GM12878 (cell line): ENCODE data around the gene INTS2. TPM values are rescaled to one million over a fixed set of nuclear protein-coding genes. Genes with fewer than 3 reads are reported as not detected.

Experiments used
- ATAC-seq: fragments of 200-7000 bp; cut with Tn5 transposase; 3 replicates; pipeline ENCODE4 v1.9.1; 2020; ENCODE audit warnings: mild to moderate bottlenecking, moderate library complexity
- BruUV-seq: library from RNA; stranded (reverse); fragments of 400-500 nt; replicated peaks from 2 replicates; lab custom pipeline; 2021; lab: Mats Ljungman, UMichigan
- CTCF ChIA-PET: fragments of 300-600 bp; sonication (Branson Sonifier 250); formaldehyde crosslinking; extraction: SDS; loops from one replicate; lab custom pipeline; 2021; ENCODE audit warnings: inconsistent platforms; lab: Yijun Ruan, JAX
- POLR2A ChIA-PET: fragments of 350-600 bp; formaldehyde crosslinking; extraction: SDS; loops from one replicate; lab custom pipeline; 2021; ENCODE audit warnings: inconsistent platforms; lab: Charles Lee
- RAD21 ChIA-PET: fragments of 300-600 bp; sonication (Branson Sonifier 250); formaldehyde crosslinking; loops from one replicate; lab custom pipeline; 2023; ENCODE audit warnings: antibody characterized with exemption; ENCODE audit not compliant: unreplicated experiment; lab: Charles Lee
- SMC1A ChIA-PET: fragments of 300-600 bp; sonication (Branson Sonifier 250); formaldehyde crosslinking; loops from one replicate; lab custom pipeline; 2023; ENCODE audit not compliant: unreplicated experiment, uncharacterized antibody; lab: Charles Lee
- DNase-seq: peaks from one replicate; pipeline ENCODE4 v3.0.0-alpha.2; 2011; ENCODE audit warnings: low read depth, low spot score
- FAIRE-seq: peaks from 3 replicates; lab custom pipeline; 2011; peaks lifted over from hg19 to GRCh38; lab: Jason Lieb, UNC
- H2AFZ ChIP-seq: 2 replicates; pipeline ENCODE4 v1.6.0; 2011; ENCODE audit warnings: low read depth, low read length, control low read depth; ENCODE audit not compliant: control insufficient read depth
- H3K27ac ChIP-seq: 2 replicates; pipeline ENCODE4 v1.5.1; 2011; ENCODE audit warnings: control low read depth; ENCODE audit not compliant: control insufficient read depth, insufficient read depth
- H3K27me3 ChIP-seq, 2 experiments: replicated peaks in 1 of 2; 2 replicates each; pipeline versions ENCODE4 v1.6.0 to v1.6.1; 2011; ENCODE audit warnings: low read length in 1 of 2; ENCODE audit not compliant: control insufficient read depth in 2 of 2, insufficient read depth in 2 of 2
- H3K36me3 ChIP-seq, 2 experiments: 2 replicates each; pipeline ENCODE4 v1.5.1; 2011; ENCODE audit warnings: low read length in 1 of 2; ENCODE audit not compliant: control insufficient read depth in 2 of 2, insufficient read depth in 2 of 2
- H3K4me1 ChIP-seq: 2 replicates; pipeline ENCODE4 v1.6.1; 2011; ENCODE audit warnings: mild to moderate bottlenecking, low read length, moderate library complexity, mixed read lengths; ENCODE audit not compliant: control insufficient read depth, insufficient read depth
- H3K4me2 ChIP-seq: 2 replicates; pipeline ENCODE4 v1.6.0; 2011; ENCODE audit warnings: control low read depth; ENCODE audit not compliant: control insufficient read depth, insufficient read depth
- H3K4me3 ChIP-seq: fragments of 200-600 bp; sonication (generic); 2 replicates; pipeline ENCODE4 v1.5.1; 2016
- H3K79me2 ChIP-seq: 2 replicates; pipeline ENCODE4 v1.6.0; 2011; ENCODE audit warnings: low read length; ENCODE audit not compliant: control insufficient read depth, insufficient read depth
- H3K9ac ChIP-seq: 2 replicates; pipeline ENCODE4 v1.8.0; 2011; ENCODE audit warnings: low read length, control low read depth, mixed read lengths; ENCODE audit not compliant: control insufficient read depth, insufficient read depth
- H3K9me3 ChIP-seq: replicated peaks from 3 replicates; pipeline ENCODE4 v1.5.1; 2011; ENCODE audit warnings: mild to moderate bottlenecking, low read length; ENCODE audit not compliant: control insufficient read depth, insufficient read depth
- H4K20me1 ChIP-seq: 2 replicates; pipeline ENCODE4 v1.6.0; 2011; ENCODE audit not compliant: control insufficient read depth, insufficient read depth
- KLF5 ChIP-seq: fragments of 450-650 bp; IDR thresholded peaks from 2 replicates; pipeline ENCODE4 v1.6.1; 2014; ENCODE audit warnings: mild to moderate bottlenecking; ENCODE audit not compliant: partially characterized antibody
- NFIC ChIP-seq: IDR thresholded peaks from 2 replicates; pipeline ENCODE4 v1.6.1; 2012; ENCODE audit warnings: low read depth, mild to moderate bottlenecking, inconsistent platforms, low read length, moderate library complexity
- NRF1 ChIP-seq: conservative IDR thresholded peaks from 2 replicates; pipeline ENCODE4 v1.6.1; 2011; ENCODE audit warnings: mild to moderate bottlenecking, low read depth, low read length, improper control_type of control experiment
- RFX5 ChIP-seq: IDR thresholded peaks from 2 replicates; pipeline ENCODE4 v1.6.1; 2011; ENCODE audit warnings: low read depth, low read length, improper control_type of control experiment
- SUPT20H ChIP-seq: IDR thresholded peaks from 2 replicates; pipeline ENCODE4 v1.6.1; 2011; ENCODE audit warnings: low read depth, mild to moderate bottlenecking, low read length, moderate library complexity, borderline replicate concordance; ENCODE audit not compliant: control insufficient read depth
- TCF3 ChIP-seq: IDR thresholded peaks from 2 replicates; pipeline ENCODE4 v1.6.1; 2012; ENCODE audit warnings: low read depth, mild to moderate bottlenecking, low read length, borderline replicate concordance; ENCODE audit not compliant: insufficient read depth
- WGBS: methylation state at CpG from one replicate; pipeline ENCODE4 v1.1.6; 2016; ENCODE audit warnings: low lambda C conversion rate; ENCODE audit not compliant: insufficient replicate concordance, insufficient coverage; ENCODE audit errors: missing lambda C conversion rate; 5-methylcytosine and 5-hydroxymethylcytosine counted together
- in situ Hi-C: fragments of 300-500 bp; cut with MboI; formaldehyde crosslinking; loops from 9 replicates; pipeline ENCODE4 v1.14.3; 2018; ENCODE audit warnings: mixed read lengths
- intact Hi-C: fragments of 100-400 bp; cut with micrococcal nuclease; formaldehyde crosslinking; loops from one replicate; pipeline ENCODE4 v1.14.2; 2022; ENCODE audit not compliant: unreplicated experiment
- polyA plus RNA-seq, 11 experiments: library from polyadenylated mRNA; depleted of rRNA in 4 of 11; unstranded in 6 of 11; stranded (reverse) in 5 of 11; fragments of >200 nt; fragmentation: Nextera tagmentation in 4 of 11; fragmentation: Illumina TruSeq in 1 of 11; extraction: Ambion mirVana in 4 of 11; extraction: Trizol in 1 of 11; gene quantifications; 1 replicate in 1 of 11; 2 replicates in 10 of 11; pipeline versions ENCODE4 v1.2.1 to v1.2.3, GENCODE V29; 2011 to 2016; ENCODE audit warnings: inconsistent platforms in 2 of 11, missing spikeins in 2 of 11, low read depth in 1 of 11
- total RNA-seq, 4 experiments: library from RNA; depleted of rRNA in 3 of 4; stranded (reverse); fragments of >200 nt in 3 of 4; fragmentation: Illumina TruSeq in 1 of 4; extraction: Trizol in 1 of 4; gene quantifications; 2 replicates each; pipeline versions ENCODE4 v1.2.1 to v1.2.3, GENCODE V29; 2013 to 2021
- TF ChIP-seq, protein P1 (sequence below): IDR thresholded peaks from 2 replicates; pipeline ENCODE4 v1.6.1; 2012; ENCODE audit warnings: low read length, inconsistent platforms
- TF ChIP-seq, protein P2 (sequence below): fragments of 450-650 bp; IDR thresholded peaks from 2 replicates; pipeline ENCODE4 v1.6.1; 2018; ENCODE audit warnings: mild to moderate bottlenecking, low read depth, moderate library complexity; ENCODE audit not compliant: partially characterized antibody
- TF ChIP-seq, protein P3 (sequence below): IDR thresholded peaks from 2 replicates; pipeline ENCODE4 v1.6.1; 2011; ENCODE audit warnings: borderline replicate concordance, low read depth, mild to moderate bottlenecking, moderate library complexity, low read length; ENCODE audit not compliant: insufficient read depth, poor library complexity, severe bottlenecking
- TF ChIP-seq, protein P4 (sequence below): IDR thresholded peaks from 2 replicates; pipeline ENCODE4 v1.6.1; 2011; ENCODE audit warnings: borderline replicate concordance, low read depth, mild to moderate bottlenecking, moderate library complexity, mixed read lengths, low read length; ENCODE audit not compliant: insufficient read depth; ENCODE audit errors: extremely low read length
- TF ChIP-seq, protein P5 (sequence below): fragments of 450-650 bp; IDR thresholded peaks from 2 replicates; pipeline ENCODE4 v1.6.1; 2017; ENCODE audit warnings: mild to moderate bottlenecking, moderate library complexity

INTS2 gene
- total and polyA plus RNA-seq, 10 of the 15 experiments (the other 5 are each of a cell fraction or from before 2014, with no cell fraction given): 2.8 to 22.2 (median 11.6) TPM

DNA sequence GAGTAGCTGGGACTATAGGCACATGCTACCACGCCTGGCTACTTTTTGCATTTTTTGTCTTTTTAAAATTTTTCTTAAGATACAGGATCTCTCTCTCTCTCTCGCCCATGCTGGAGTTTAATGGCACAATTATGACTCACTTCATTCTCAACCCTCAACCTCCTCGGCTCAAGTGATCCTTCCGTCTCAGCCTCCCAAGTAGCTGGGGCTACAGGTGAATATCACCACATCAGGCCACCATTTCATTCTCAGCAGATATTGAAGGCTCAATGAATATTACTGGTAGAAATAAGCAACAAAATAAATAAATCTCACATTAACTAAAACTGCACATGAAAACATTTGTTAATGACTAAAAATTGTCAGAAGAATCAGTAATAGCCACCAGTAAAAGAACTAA, 106.1 kb downstream of the INTS2 start:
- Histone ChIP-seq H3K4me3 (no peak overlapping the region), H2AFZ (no peak overlapping the region), H3K79me2 (no peaks in the 10 kb centered on the region), H3K27ac (no peak overlapping the region), H3K36me3 (peaks cover 0 to 2% of the 10 kb centered on the region in 2 experiments; a peak in 1 of 4 replicates), H3K4me2 (no peak overlapping the region), H3K9me3 (peaks cover 5% of the 10 kb centered on the region; the same call in 2 of the 3 replicates), H3K27me3 (no peaks in the 10 kb centered on the region)
- no peak for DNase-seq
- SMC1A ChIA-PET: interaction anchor here (0.8 to 2.5 kb wide), 4 partner anchors 8 to 92 kb away, joined by 3 to 11 read pairs (median 4); no protein-coding TSS in a partner anchor
- CTCF ChIA-PET: interaction anchor here (1.5 kb wide), 1 partner anchor 19 kb away, joined by 7 read pairs; no protein-coding TSS in a partner anchor
- RAD21 ChIA-PET: interaction anchor here (1.3 kb wide), 1 partner anchor 173 kb away, joined by 3 read pairs; no protein-coding TSS in a partner anchor
- ATAC-seq: no peak
- intact Hi-C loops: no loop called here
- TF ChIP-seq, protein P1, sequence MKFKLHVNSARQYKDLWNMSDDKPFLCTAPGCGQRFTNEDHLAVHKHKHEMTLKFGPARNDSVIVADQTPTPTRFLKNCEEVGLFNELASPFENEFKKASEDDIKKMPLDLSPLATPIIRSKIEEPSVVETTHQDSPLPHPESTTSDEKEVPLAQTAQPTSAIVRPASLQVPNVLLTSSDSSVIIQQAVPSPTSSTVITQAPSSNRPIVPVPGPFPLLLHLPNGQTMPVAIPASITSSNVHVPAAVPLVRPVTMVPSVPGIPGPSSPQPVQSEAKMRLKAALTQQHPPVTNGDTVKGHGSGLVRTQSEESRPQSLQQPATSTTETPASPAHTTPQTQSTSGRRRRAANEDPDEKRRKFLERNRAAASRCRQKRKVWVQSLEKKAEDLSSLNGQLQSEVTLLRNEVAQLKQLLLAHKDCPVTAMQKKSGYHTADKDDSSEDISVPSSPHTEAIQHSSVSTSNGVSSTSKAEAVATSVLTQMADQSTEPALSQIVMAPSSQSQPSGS: no peak
- no peak for TF ChIP-seq KLF5
- TF ChIP-seq SUPT20H: no peak
- no peak for TF ChIP-seq NFIC
- TF ChIP-seq, protein P2, sequence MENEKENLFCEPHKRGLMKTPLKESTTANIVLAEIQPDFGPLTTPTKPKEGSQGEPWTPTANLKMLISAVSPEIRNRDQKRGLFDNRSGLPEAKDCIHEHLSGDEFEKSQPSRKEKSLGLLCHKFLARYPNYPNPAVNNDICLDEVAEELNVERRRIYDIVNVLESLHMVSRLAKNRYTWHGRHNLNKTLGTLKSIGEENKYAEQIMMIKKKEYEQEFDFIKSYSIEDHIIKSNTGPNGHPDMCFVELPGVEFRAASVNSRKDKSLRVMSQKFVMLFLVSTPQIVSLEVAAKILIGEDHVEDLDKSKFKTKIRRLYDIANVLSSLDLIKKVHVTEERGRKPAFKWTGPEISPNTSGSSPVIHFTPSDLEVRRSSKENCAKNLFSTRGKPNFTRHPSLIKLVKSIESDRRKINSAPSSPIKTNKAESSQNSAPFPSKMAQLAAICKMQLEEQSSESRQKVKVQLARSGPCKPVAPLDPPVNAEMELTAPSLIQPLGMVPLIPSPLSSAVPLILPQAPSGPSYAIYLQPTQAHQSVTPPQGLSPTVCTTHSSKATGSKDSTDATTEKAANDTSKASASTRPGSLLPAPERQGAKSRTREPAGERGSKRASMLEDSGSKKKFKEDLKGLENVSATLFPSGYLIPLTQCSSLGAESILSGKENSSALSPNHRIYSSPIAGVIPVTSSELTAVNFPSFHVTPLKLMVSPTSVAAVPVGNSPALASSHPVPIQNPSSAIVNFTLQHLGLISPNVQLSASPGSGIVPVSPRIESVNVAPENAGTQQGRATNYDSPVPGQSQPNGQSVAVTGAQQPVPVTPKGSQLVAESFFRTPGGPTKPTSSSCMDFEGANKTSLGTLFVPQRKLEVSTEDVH: no peak
- no peak for TF ChIP-seq RFX5
- no peak for TF ChIP-seq TCF3
- TF ChIP-seq, protein P3, sequence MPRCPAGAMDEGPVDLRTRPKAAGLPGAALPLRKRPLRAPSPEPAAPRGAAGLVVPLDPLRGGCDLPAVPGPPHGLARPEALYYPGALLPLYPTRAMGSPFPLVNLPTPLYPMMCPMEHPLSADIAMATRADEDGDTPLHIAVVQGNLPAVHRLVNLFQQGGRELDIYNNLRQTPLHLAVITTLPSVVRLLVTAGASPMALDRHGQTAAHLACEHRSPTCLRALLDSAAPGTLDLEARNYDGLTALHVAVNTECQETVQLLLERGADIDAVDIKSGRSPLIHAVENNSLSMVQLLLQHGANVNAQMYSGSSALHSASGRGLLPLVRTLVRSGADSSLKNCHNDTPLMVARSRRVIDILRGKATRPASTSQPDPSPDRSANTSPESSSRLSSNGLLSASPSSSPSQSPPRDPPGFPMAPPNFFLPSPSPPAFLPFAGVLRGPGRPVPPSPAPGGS: no peak
- no peak for TF ChIP-seq NRF1
- TF ChIP-seq, protein P4, sequence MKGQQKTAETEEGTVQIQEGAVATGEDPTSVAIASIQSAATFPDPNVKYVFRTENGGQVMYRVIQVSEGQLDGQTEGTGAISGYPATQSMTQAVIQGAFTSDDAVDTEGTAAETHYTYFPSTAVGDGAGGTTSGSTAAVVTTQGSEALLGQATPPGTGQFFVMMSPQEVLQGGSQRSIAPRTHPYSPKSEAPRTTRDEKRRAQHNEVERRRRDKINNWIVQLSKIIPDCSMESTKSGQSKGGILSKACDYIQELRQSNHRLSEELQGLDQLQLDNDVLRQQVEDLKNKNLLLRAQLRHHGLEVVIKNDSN: no peak
- TF ChIP-seq, protein P5, sequence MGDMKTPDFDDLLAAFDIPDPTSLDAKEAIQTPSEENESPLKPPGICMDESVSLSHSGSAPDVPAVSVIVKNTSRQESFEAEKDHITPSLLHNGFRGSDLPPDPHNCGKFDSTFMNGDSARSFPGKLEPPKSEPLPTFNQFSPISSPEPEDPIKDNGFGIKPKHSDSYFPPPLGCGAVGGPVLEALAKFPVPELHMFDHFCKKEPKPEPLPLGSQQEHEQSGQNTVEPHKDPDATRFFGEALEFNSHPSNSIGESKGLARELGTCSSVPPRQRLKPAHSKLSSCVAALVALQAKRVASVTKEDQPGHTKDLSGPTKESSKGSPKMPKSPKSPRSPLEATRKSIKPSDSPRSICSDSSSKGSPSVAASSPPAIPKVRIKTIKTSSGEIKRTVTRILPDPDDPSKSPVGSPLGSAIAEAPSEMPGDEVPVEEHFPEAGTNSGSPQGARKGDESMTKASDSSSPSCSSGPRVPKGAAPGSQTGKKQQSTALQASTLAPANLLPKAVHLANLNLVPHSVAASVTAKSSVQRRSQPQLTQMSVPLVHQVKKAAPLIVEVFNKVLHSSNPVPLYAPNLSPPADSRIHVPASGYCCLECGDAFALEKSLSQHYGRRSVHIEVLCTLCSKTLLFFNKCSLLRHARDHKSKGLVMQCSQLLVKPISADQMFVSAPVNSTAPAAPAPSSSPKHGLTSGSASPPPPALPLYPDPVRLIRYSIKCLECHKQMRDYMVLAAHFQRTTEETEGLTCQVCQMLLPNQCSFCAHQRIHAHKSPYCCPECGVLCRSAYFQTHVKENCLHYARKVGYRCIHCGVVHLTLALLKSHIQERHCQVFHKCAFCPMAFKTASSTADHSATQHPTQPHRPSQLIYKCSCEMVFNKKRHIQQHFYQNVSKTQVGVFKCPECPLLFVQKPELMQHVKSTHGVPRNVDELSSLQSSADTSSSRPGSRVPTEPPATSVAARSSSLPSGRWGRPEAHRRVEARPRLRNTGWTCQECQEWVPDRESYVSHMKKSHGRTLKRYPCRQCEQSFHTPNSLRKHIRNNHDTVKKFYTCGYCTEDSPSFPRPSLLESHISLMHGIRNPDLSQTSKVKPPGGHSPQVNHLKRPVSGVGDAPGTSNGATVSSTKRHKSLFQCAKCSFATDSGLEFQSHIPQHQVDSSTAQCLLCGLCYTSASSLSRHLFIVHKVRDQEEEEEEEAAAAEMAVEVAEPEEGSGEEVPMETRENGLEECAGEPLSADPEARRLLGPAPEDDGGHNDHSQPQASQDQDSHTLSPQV: no peak
- TF ChIP-seq, all 136 proteins: peak for 0
- no peaks in the 10 kb centered on the region for H4K20me1 ChIP-seq
- H3K4me1 ChIP-seq: no peaks in the 10 kb centered on the region; the same call in 1 of the 2 replicates
- in situ Hi-C loops: no loop called here
- WGBS: 96% methylated on average over 4 of the region's 4 CpGs
- no peak for FAIRE-seq
- BruUV-seq: no TSS peak
- POLR2A ChIA-PET: no interaction called here
- H3K9ac ChIP-seq: no peak overlapping the region
